VCaP (cell line): ENCODE results near the gene RNF217.

Experiments used
- H3K27ac ChIP-seq: fragments of 450-650 bp; 2 replicates; pipeline ENCODE4 v1.5.1; 2017
- CTCF ChIP-seq: fragments of 450-650 bp; conservative IDR thresholded peaks from 2 replicates; pipeline ENCODE4 v1.5.1; 2017; ENCODE audit warnings: mild to moderate bottlenecking, moderate library complexity

RNF217 gene

GRCh38 chr6:124956018-124956417 lies 6.2 kb upstream of the RNF217 start:
- H3K27ac ChIP-seq: no peak overlapping the region
- no peak for TF ChIP-seq CTCF

GRCh38 chr6:124958149-124958548 lies 4.1 kb upstream of the RNF217 start:
- TF ChIP-seq CTCF: no peak
- no peak overlapping the region for H3K27ac ChIP-seq

DNA sequence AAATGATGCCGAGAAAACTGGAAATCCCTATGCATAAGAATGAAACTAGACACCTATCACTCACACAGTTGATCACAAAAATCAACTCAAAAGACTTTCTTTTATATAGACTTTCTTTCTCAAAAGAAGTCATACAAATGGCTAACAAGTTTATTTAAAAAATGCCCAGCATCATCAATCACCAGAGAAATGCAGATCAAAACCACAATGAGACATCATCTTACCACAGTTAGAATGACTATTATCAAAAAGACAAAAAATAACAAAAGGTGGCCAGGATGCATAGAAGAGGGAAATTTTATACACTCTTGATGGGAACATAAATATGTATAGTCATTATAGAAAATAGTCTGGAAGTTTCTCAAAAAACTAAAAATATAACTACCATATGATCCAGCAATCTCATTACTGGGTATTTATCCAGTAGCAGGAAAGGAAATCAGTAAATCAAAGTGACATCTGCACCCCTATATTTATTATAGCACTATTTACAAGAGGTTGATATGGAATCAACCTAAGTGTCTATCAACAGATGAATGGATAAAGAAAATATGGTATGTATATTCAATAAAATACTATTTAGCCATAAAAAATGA lies 3.4 kb upstream of the RNF217 start:
- no peak for TF ChIP-seq CTCF
- H3K27ac ChIP-seq: no peak overlapping the region

DNA sequence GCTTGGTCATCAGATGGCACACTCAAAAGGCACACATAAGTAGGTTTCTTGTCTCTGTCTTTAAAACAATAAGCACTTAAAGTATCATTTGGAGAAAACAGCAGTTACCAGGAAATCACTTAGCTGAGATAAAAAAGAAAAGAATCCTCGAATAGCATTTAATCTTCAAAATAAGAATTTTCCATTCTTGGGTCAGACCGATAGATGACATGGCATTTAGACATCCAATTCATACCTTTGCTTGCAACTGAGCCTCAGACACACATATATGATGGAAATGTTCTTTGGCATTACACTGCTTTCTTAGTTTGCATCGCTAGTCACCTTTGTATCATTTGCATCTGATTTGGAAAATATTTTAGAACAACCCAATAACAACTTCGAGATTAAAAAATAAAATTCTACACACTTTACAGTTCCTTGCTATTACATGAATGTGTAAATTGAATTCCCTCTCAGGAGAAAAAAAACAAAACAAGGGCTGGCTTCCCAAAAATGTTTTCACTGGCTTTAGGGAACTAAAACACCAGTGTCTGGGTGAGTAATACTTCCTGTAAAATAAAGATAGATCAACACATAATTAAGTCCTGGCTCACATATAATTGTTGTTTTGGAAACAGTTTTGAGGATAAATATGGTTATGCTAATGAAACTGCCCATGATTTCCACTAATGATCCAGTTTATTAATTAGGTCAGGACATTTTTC lies 1.3 kb upstream of the RNF217 start:
- TF ChIP-seq CTCF: no peak
- H3K27ac ChIP-seq: no peak overlapping the region

DNA sequence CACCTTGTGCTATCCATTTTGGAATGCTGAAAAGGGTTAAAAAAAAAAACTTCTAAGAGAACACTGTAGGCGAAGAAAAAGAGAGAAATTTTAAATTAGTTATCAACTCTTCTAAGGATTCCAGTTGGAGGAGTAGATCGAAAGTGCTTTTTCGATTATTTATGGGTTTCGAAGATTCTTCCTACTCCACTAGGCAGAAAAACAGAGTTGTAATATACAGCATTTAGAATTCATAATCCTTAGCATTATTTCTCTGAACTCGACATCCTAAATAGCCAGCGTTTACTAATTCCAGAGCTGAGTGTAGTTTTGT lies 817 bp upstream of the RNF217 start:
- TF ChIP-seq CTCF: no peak
- H3K27ac ChIP-seq: no peak overlapping the region

DNA sequence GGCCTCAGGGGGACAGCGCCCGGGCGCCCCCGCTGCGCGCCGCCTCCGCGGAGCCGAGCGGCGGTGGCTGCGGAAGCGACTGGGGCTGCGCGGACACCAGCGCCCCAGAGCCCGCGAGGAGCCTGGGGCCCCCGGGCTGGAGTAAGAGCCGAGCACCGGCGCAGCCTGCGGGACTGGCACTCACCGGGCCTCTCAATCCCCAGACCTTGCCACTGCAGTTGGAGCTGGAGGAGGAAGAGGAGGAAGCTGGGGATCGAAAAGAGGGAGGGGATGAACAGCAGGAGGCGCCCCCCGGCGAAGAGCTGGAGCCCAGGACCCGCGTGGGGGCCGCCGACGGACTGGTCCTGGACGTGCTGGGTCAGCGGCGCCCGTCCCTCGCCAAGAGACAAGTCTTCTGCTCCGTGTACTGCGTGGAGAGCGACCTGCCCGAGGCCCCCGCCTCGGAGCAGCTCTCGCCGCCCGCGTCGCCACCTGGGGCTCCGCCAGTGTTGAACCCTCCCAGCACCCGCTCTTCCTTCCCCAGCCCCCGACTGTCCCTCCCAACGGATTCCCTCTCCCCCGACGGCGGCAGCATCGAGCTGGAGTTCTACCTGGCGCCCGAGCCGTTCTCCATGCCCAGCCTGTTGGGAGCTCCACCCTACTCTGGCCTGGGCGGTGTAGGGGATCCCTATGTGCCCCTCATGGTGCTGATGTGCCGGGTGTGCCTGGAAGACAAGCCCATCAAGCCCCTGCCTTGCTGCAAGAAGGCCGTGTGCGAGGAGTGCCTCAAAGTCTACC lies 590 bp downstream of the RNF217 start:
- TF ChIP-seq CTCF: no peak
- peak overlapping the region; percentile 19; the same call in 1 of the 2 replicates for H3K27ac ChIP-seq

GRCh38 chr6:124963416-124963785 lies 1.2 kb downstream of the RNF217 start:
- TF ChIP-seq CTCF: no peak
- H3K27ac ChIP-seq: no peak overlapping the region
